Left lung (tissue), 10 donors: ENCODE data around the gene AKR1D1. TPM values are rescaled to one million over a fixed set of nuclear protein-coding genes. Genes with fewer than 3 reads are reported as not detected.

Experiments used
- ATAC-seq: fragments of 200-7000 bp; cut with Tn5 transposase; one replicate; pipeline ENCODE4 v1.9.1; 2020; ENCODE audit warnings: moderate library complexity
- DNase-seq, 4 donors: peaks; one replicate each; pipeline ENCODE4 v3.0.0-alpha.2; 2013 to 2020
- H3K27ac ChIP-seq, 2 donors: fragments of 200-600 bp; sonication (generic) in 1 of 2; one replicate each; pipeline versions ENCODE4 v1.5.0 to v1.8.0; 2020 to 2021
- H3K27me3 ChIP-seq, 2 donors: fragments of 200-600 bp; sonication (generic) in 1 of 2; one replicate each; pipeline versions ENCODE4 v1.5.0 to v1.8.0; 2020 to 2021
- H3K36me3 ChIP-seq, 2 donors: fragments of 200-600 bp; sonication (generic) in 1 of 2; one replicate each; pipeline versions ENCODE4 v1.5.0 to v1.8.0; 2020 to 2021
- H3K4me1 ChIP-seq, 2 donors: fragments of 200-600 bp; one replicate each; pipeline ENCODE4 v1.8.0; 2021
- H3K4me3 ChIP-seq, 2 donors: fragments of 200-600 bp; sonication (generic) in 1 of 2; one replicate each; pipeline versions ENCODE4 v1.5.0 to v1.8.0; 2020 to 2021; ENCODE audit warnings: mild to moderate bottlenecking in 1 of 2
- H3K9me3 ChIP-seq, 2 donors: fragments of 200-600 bp; sonication (generic) in 1 of 2; one replicate each; pipeline versions ENCODE4 v1.5.0 to v1.8.0; 2020 to 2021
- intact Hi-C, 2 donors: fragments of 100-400 bp; cut with DNase I; formaldehyde crosslinking; loops; one replicate each; pipeline versions ENCODE4 v1.11.2 to v1.14.2; 2022
- polyA plus RNA-seq, 6 donors: library from polyadenylated mRNA; unstranded; fragments of 120-200 nt; gene quantifications; one replicate each; pipeline ENCODE4 v1.2.1, GENCODE V29; 2013; ENCODE audit not compliant: insufficient read length in 6 of 6
- total RNA-seq, 2 donors: library from RNA; stranded (reverse); fragmentation: NEBNext Ultra II Directional; extraction: Animal tissue kit (Norgen Biotek cat#: 25700); gene quantifications; one replicate each; pipeline ENCODE4 v1.2.1, GENCODE V29; 2021
- TF ChIP-seq, protein P1 (sequence below), 2 donors: fragments of 200-600 bp; sonication (generic) in 1 of 2; IDR thresholded peaks; one replicate each; pipeline versions ENCODE4 v1.5.0 to v1.8.0; 2021; ENCODE audit warnings: antibody characterized with exemption in 2 of 2
- donor health status: DM: no; HTN: yes; CAD: no.
- donor health status: DM: no; HTN: no; CAD: no.

Gene AKR1D1
- total and polyA plus RNA-seq, 8 donors = 0.11 to 0.17 (median 0.14) TPM; not detected in 5

DNA sequence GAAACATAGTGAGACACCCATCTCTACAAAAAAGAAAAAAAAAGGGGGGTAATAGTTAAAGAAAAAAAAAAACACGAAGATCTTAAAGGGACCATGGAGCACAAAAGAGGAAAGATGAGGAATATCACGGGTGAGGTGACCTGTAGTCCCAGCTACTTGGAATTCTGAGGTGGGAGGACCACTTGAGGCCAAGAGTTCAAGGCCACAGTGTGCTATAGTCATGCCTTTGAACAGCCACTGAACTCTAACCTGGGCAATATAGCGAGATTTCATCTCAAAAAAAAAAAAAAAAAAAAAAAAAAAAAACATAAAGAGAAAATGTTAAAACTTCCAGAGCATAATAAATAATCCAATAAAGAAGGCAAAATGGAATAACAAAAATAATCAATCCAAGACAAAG lies 23.6 kb downstream of the AKR1D1 start:
- no peaks in the 10 kb centered on the region for H3K4me1 ChIP-seq
- H3K27ac ChIP-seq = no peak overlapping the region
- TF ChIP-seq, protein P1, sequence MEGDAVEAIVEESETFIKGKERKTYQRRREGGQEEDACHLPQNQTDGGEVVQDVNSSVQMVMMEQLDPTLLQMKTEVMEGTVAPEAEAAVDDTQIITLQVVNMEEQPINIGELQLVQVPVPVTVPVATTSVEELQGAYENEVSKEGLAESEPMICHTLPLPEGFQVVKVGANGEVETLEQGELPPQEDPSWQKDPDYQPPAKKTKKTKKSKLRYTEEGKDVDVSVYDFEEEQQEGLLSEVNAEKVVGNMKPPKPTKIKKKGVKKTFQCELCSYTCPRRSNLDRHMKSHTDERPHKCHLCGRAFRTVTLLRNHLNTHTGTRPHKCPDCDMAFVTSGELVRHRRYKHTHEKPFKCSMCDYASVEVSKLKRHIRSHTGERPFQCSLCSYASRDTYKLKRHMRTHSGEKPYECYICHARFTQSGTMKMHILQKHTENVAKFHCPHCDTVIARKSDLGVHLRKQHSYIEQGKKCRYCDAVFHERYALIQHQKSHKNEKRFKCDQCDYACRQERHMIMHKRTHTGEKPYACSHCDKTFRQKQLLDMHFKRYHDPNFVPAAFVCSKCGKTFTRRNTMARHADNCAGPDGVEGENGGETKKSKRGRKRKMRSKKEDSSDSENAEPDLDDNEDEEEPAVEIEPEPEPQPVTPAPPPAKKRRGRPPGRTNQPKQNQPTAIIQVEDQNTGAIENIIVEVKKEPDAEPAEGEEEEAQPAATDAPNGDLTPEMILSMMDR (IDR thresholded peaks at IDR 0.05) = no peak
- H3K4me3 ChIP-seq = no peak overlapping the region
- intact Hi-C loops = no loop called here
- ATAC-seq = no peak
- DNase-seq = no peak
- no peaks in the 10 kb centered on the region for H3K27me3 ChIP-seq
- H3K36me3 ChIP-seq = no peaks in the 10 kb centered on the region
- no peaks in the 10 kb centered on the region for H3K9me3 ChIP-seq

- no peaks in the 10 kb centered on the region for H3K27me3 ChIP-seq
- H3K4me1 ChIP-seq = no peaks in the 10 kb centered on the region
- TF ChIP-seq, protein P1 (IDR thresholded peaks at IDR 0.05) = no peak
- H3K36me3 ChIP-seq = no peaks in the 10 kb centered on the region
- no peak overlapping the region for H3K4me3 ChIP-seq
- ATAC-seq = no peak
- no peaks in the 10 kb centered on the region for H3K9me3 ChIP-seq
- intact Hi-C loops = no loop called here
- DNase-seq = no peak
- no peak overlapping the region for H3K27ac ChIP-seq
Measured at GRCh38 chr7:138105221-138105620, 29.0 kb downstream of the AKR1D1 start.

DNA sequence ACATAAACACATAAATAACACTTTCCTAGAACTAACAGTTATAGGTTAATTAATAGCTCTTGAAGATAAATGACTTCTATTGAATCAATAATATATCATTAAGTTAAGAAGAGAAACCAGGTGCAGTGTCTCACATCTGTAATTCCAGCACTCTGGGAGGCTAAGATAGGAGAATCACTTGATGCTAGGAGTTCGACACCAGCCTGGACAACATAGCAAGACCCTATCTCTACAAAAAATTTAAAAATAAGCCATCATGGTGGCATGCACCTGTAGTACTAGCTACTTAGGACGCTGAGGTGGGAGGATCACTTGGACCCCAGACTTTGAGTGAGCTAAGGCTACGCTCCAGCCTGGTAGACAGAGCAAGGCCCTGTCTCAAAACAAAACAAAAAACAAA lies 38.8 kb downstream of the AKR1D1 start:
- ATAC-seq = no peak
- Histone ChIP-seq H3K36me3 (no peaks in the 10 kb centered on the region), H3K27me3 (no peaks in the 10 kb centered on the region), H3K4me3 (no peak overlapping the region), H3K27ac (no peak overlapping the region), H3K4me1 (no peaks in the 10 kb centered on the region), H3K9me3 (no peaks in the 10 kb centered on the region)
- no peak for DNase-seq
- TF ChIP-seq, protein P1 (IDR thresholded peaks at IDR 0.05) = no peak
- intact Hi-C loops = no loop called here

DNA sequence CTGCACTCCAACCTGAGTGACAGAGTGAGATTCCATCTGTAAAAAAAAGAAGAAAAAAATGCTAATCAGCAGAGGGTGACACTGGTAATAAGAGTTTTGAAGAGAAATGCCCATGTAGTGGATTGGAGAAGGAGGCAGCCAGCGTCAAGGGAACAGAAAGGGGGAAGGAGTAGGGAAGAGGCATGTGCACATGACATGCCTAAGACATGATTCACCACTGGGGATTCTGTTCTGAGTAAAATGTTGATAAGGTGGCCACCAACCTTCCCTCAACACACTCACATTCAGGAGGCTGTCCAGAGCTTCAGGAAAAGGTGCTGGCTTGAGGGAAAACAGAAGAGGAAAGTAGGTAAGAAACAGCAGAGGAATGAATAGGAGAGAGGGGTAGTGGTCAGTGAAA lies 39.9 kb downstream of the AKR1D1 start:
- H3K27ac ChIP-seq = no peak overlapping the region

GRCh38 chr7:138116892-138117291 lies 40.6 kb downstream of the AKR1D1 start:
- H3K36me3 ChIP-seq = no peaks in the 10 kb centered on the region
- no peaks in the 10 kb centered on the region for H3K9me3 ChIP-seq
- no peak overlapping the region for H3K27ac ChIP-seq
- no peaks in the 10 kb centered on the region for H3K27me3 ChIP-seq
- H3K4me1 ChIP-seq = no peaks in the 10 kb centered on the region
- DNase-seq = no peak
- TF ChIP-seq, protein P1 (IDR thresholded peaks at IDR 0.05) = no peak
- no peak overlapping the region for H3K4me3 ChIP-seq
- no peak for ATAC-seq
- intact Hi-C loops = no loop called here

More for the DNA sequence above, 39.9 kb downstream of the AKR1D1 start:
- Histone ChIP-seq H3K36me3 (no peaks in the 10 kb centered on the region), H3K27me3 (no peaks in the 10 kb centered on the region), H3K4me1 (no peaks in the 10 kb centered on the region), H3K9me3 (no peaks in the 10 kb centered on the region), H3K4me3 (no peak overlapping the region)
- intact Hi-C loops = no loop called here
- TF ChIP-seq, protein P1 (IDR thresholded peaks at IDR 0.05) = no peak
- no peak for DNase-seq
- peak; percentile 55 for ATAC-seq
